Bronchial epithelial cell (primary cell): ENCODE data around the gene PASD1. TPM values are rescaled to one million over a fixed set of nuclear protein-coding genes. Genes with fewer than 3 reads are reported as not detected.
"Not testable (repeated sequence)": the region's sequence is repeated elsewhere in the genome, so short reads cannot be mapped to it uniquely, and the experiment has no call there.

Source experiments
- DNase-seq: peaks from one replicate; pipeline ENCODE4 v3.0.0-alpha.2; 2010; ENCODE audit warnings: low read depth
- FAIRE-seq: peaks from 2 replicates; lab custom pipeline; 2011; peaks lifted over from hg19 to GRCh38; lab: Jason Lieb, UNC
- H3K27me3 ChIP-seq: 2 replicates; pipeline ENCODE4 v1.5.1; 2011; ENCODE audit warnings: low read length; ENCODE audit not compliant: control insufficient read depth, insufficient read depth
- H3K36me3 ChIP-seq: 2 replicates; pipeline ENCODE4 v1.5.1; 2011; ENCODE audit warnings: low read length; ENCODE audit not compliant: control insufficient read depth, insufficient read depth
- H3K4me3 ChIP-seq: 2 replicates; pipeline ENCODE4 v1.5.1; 2011; ENCODE audit warnings: mild to moderate bottlenecking, low read depth, low read length, control low read depth
- total RNA-seq: library from RNA; depleted of rRNA; stranded (reverse); fragments of >200 nt; gene quantifications from 2 replicates; pipeline ENCODE4 v1.2.1, GENCODE V29; 2014
- TF ChIP-seq, protein P1 (sequence below): IDR thresholded peaks from 2 replicates; pipeline ENCODE4 v1.5.1; 2011; ENCODE audit warnings: mild to moderate bottlenecking, moderate library complexity, low read length, control low read depth, inconsistent platforms; ENCODE audit not compliant: insufficient read depth, severe bottlenecking

Gene PASD1
- total RNA-seq, 1 donor from 2014 or later: not detected

DNA sequence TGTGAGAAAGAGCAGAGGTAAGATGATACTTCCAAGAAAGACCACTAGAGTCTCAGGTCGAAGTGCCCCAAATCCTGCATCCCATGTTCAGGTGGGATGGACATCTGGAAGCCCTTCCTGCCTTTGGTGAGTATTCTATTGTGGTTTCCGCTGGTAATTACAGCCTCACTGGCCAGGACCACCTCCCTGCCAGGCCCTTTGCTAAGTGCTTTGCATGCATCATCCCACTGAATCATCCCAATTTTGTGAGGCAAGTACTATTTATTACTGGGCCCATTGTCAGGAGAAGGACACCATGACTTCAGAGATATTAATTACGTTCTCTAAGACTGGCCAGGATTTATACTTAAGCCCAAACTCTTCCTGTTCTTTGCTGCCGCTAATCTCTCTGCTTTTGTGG, 10.7 kb upstream of the PASD1 start:
- TF ChIP-seq, protein P1, sequence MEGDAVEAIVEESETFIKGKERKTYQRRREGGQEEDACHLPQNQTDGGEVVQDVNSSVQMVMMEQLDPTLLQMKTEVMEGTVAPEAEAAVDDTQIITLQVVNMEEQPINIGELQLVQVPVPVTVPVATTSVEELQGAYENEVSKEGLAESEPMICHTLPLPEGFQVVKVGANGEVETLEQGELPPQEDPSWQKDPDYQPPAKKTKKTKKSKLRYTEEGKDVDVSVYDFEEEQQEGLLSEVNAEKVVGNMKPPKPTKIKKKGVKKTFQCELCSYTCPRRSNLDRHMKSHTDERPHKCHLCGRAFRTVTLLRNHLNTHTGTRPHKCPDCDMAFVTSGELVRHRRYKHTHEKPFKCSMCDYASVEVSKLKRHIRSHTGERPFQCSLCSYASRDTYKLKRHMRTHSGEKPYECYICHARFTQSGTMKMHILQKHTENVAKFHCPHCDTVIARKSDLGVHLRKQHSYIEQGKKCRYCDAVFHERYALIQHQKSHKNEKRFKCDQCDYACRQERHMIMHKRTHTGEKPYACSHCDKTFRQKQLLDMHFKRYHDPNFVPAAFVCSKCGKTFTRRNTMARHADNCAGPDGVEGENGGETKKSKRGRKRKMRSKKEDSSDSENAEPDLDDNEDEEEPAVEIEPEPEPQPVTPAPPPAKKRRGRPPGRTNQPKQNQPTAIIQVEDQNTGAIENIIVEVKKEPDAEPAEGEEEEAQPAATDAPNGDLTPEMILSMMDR: no peak
- Histone ChIP-seq H3K4me3 (no peak overlapping the region), H3K27me3 (no peaks in the 10 kb centered on the region), H3K36me3 (no peaks in the 10 kb centered on the region)
- FAIRE-seq (no peak), DNase-seq (no peak)

- H3K4me3 ChIP-seq, FAIRE-seq, H3K36me3 ChIP-seq, DNase-seq, H3K27me3 ChIP-seq: not testable (repeated sequence)
Measured at GRCh38 chrX:151555301-151555700, 8.2 kb upstream of the PASD1 start.

GRCh38 chrX:151562485-151562884, 990 bp upstream of the PASD1 start:
- not testable (repeated sequence) for DNase-seq, H3K4me3 ChIP-seq, H3K36me3 ChIP-seq, H3K27me3 ChIP-seq, FAIRE-seq

GRCh38 chrX:151563003-151563402, 472 bp upstream of the PASD1 start:
- not testable (repeated sequence) for DNase-seq, H3K27me3 ChIP-seq, H3K36me3 ChIP-seq, FAIRE-seq, H3K4me3 ChIP-seq

DNA sequence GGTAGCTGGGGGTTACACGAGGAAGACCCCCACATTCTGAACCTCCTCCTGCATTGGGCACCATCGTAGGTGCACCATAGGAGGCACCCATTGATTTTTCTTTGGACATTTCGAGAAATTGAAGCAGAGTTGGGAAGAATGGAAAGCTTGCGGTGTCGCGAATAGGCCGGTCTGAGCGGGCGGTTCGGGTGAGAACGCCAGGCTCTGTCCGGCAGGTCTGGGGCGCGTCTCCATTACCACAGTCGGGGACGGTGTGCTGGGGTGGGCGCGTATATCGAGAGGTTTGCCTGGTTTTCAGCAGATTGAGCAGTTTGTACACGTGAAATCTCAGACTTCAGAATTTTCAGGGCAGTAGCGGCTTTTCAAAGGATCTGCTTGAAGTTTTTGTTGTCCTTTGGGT, 560 bp downstream of the PASD1 start:
- FAIRE-seq: peak; percentile 58

GRCh38 chrX:151566872-151567271, 3.4 kb downstream of the PASD1 start:
- not testable (repeated sequence) for FAIRE-seq, H3K27me3 ChIP-seq, H3K4me3 ChIP-seq, DNase-seq, H3K36me3 ChIP-seq

More for the DNA sequence above, 560 bp downstream of the PASD1 start:
- no peaks in the 10 kb centered on the region for H3K36me3 ChIP-seq
- no peak overlapping the region for H3K4me3 ChIP-seq
- DNase-seq: no peak
- TF ChIP-seq, protein P1: no peak
- H3K27me3 ChIP-seq: no peaks in the 10 kb centered on the region

DNA sequence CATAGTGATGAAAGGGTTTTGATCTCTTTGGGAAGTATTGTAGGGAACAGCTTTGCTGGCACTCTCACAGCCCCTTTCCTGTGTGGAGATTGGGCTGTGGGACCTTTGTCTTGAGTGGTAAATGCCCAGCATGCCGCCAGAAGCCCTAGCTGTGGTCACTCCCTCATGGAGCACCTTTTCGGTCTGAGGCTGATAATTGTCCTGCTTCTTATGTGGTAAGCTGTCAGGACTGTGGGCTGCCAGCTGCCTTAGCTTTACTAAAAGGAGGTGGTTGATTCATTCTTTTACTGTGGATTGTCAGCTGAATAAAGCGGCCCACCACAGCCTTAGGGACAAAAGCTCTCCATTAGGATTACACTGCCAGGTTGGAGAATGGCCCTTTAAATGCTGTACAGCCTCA, 7.1 kb downstream of the PASD1 start:
- TF ChIP-seq, protein P1: no peak
- DNase-seq (no peak), FAIRE-seq (no peak)
- no peaks in the 10 kb centered on the region for H3K36me3 ChIP-seq
- H3K27me3 ChIP-seq: no peaks in the 10 kb centered on the region
- no peak overlapping the region for H3K4me3 ChIP-seq

DNA sequence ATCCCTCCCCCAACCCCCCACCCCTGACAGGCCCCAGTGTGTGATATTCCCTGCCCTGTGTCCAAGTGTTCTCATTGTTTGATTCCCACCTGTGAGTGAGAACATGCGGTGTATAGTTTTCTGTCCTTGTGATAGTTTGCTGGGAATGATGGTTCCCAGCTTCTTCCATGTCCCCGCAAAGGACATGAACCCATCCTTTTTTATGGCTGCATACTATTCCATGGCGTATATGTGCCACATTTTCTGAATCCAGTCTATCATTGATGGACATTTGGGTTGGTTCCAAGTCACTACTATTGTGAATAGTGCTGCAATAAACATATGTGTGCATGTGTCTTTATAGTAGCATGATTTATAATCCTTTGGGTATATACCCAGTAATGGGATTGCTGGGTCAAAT, 29.9 kb downstream of the PASD1 start:
- not testable (repeated sequence) for H3K36me3 ChIP-seq, FAIRE-seq, DNase-seq, H3K27me3 ChIP-seq, H3K4me3 ChIP-seq
